ENCODE results near the gene CACNA2D4. TPM values are rescaled to one million over a fixed set of nuclear protein-coding genes. Genes with fewer than 3 reads are reported as not detected.

CACNA2D4 gene
- total RNA-seq, 4 donors from 2014 or later: 1.5 to 2.6 (median 2.0) TPM

DNA sequence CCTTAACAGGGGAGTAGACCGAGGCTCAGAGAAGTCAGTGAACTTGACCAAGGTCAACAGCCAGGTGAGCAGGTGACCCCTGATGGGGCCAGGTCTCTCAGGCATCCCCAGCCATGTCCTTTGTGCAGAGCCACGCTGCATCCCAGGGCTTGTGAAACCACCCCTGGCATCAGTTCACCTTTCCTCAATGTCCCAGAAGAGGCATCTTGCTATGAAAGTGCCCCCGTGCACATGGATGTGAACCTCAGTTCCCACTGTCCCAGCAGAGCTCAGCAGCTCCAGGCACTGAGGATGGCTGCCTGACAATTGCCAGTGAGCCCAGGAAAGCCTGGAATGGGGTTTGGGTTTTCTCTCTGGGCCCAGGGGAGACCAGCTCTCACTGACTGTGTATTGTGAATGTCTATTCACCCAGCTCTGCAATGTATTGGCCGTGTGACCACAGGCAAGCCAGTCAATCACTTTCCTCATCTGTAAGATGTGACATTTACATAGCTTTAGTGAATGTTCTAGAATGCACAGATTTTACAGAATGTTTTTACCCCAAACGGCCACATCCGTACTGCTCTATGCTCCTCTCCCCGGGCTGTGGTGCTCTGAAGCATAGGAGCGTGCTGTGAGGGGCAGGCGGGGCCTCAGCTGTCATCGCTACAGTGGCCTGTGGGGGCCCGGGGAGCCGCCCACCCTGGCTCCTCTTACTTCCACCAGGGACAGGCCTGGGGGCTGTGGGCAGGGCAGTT lies 4.9 kb downstream of the CACNA2D4 start:
- Histone ChIP-seq H3K9me3 (no peaks in the 10 kb centered on the region), H3K27ac (no peak overlapping the region), H3K4me1 (peaks cover 0 to 6% of the 10 kb centered on the region in 2 donors), H3K36me3 (no peaks in the 10 kb centered on the region), H3K4me3 (replicated peaks in 1 of 3) (no peak overlapping the region), H3K27me3 (no peaks in the 10 kb centered on the region)
- intact Hi-C loops (cut with DNase I): no loop called here
- WGBS, 2 donors: 72 to 73% methylated on average over 6 to 12 of the region's 12 CpGs
- no peak for DNase-seq
- TF ChIP-seq POLR2A (IDR thresholded peaks at IDR 0.05): no peak
- TF ChIP-seq CTCF (IDR thresholded peaks at IDR 0.05): no peak

DNA sequence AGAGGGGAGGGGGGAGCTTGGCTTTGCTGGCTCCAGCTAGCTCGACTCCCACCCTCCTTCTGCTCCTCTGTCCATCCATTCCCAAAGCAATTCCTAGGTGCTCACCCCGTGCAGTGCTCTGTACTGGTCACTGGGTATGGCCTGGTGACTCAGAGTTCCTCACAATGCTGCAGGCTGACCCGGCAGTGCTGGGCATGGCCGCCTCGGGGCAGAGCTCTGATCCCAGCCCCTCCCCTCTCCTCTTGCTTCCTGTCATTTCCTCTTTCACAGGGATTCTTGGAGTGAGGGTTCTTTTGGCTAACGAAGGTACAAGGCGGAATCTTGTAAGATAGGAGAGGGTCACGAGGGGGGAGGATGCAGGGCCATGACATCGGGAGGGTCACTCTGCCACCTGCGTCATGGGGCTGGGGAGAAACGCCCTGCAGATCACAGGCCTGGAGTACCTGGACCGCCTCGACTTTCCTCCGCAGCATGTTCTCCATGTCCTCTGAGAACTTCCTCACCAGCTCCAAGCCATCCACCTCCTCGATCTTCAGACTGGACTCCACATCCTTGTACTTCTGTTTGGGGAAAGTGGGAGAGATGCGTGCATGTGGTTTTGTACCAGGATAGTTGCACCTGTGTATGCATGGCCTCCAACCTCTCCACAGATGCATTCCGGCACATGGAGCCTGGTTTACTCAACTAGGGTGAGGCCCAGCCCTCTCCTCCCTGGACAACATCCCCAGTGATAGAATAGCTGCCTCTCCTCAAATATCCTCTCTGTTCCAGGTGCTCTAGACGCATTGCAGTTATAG lies 5.7 kb downstream of the CACNA2D4 start:
- Histone ChIP-seq H3K27ac (no peak overlapping the region), H3K36me3 (no peaks in the 10 kb centered on the region), H3K9me3 (no peaks in the 10 kb centered on the region), H3K4me3 (replicated peaks in 1 of 3) (no peak overlapping the region), H3K4me1 (peaks cover 0 to 11% of the 10 kb centered on the region in 2 donors), H3K27me3 (no peaks in the 10 kb centered on the region)
- 82 to 88% methylated on average over 12 to 18 of the region's 18 CpGs for WGBS, 2 donors
- intact Hi-C loops (cut with DNase I): no loop called here
- TF ChIP-seq POLR2A (IDR thresholded peaks at IDR 0.05) (no peak), CTCF (IDR thresholded peaks at IDR 0.05) (no peak)
- no peak for DNase-seq

DNA sequence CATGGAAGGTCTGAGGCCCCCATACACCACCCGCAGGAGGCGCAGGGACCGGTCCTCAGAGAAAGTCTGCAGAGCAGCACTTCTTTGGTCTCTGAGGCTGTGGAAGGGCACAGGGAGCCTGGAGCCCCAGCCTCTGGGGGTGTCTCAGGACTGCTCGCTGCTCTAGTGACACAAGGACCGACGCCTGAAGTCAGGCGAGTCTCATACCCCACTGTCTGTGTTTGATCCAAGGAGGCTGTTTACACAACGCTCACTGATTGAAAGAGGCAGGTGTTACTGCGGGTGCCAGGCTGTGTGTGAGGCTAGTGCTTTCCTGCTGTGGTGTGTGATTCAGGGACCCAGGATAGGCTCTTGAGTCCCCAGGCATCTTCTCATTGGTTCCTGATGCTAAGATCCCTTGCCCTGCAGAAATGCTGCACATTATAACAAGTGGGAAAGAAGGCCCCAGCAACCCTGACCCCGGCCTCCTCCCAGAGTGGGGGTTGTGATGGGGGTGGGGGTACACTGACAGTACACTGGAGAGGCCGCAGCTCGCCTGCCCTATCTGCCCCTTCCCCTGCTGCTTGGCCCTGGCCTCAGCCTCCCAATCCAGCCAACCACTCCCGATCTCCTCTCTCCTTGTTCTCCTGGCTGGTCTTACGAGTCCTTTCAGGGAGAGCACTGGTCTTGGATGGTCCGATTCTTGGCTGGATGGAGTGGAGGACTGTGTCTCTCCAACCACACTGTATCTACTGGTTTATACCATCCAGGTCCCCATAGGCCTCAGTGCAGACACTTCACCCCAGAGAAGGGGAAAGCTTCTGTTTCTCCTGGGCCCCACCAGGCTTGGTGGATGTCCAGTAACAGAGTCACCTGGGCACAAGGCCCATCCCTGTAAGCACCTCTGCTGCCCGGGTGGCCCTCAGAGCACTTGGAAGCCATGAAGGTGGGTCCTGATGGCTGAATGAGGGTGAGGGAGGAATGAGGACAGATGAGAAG lies 6.6 kb downstream of the CACNA2D4 start:
- intact Hi-C loops (cut with DNase I): no loop called here

GRCh38 chr12:1910468-1910867 lies 8.0 kb downstream of the CACNA2D4 start:
- TF ChIP-seq POLR2A (IDR thresholded peaks at IDR 0.05) (no peak), CTCF (IDR thresholded peaks at IDR 0.05) (no peak)
- intact Hi-C loops (cut with DNase I): no loop called here
- Histone ChIP-seq H3K9me3 (no peaks in the 10 kb centered on the region), H3K27ac (no peak overlapping the region), H3K36me3 (no peaks in the 10 kb centered on the region), H3K4me3 (replicated peaks in 1 of 3) (no peak overlapping the region), H3K4me1 (peaks cover 0 to 6% of the 10 kb centered on the region in 2 donors), H3K27me3 (no peaks in the 10 kb centered on the region)
- DNase-seq: no peak
- WGBS, 2 donors: 94 to 96% methylated on average over 3 of the region's 3 CpGs

More for the DNA sequence above, 6.6 kb downstream of the CACNA2D4 start:
- TF ChIP-seq CTCF (IDR thresholded peaks at IDR 0.05) (no peak), POLR2A (IDR thresholded peaks at IDR 0.05) (no peak)
- no peak for DNase-seq
- 82 to 95% methylated on average over 13 to 16 of the region's 16 CpGs for WGBS, 2 donors
- Histone ChIP-seq H3K9me3 (no peaks in the 10 kb centered on the region), H3K27ac (no peak overlapping the region), H3K4me1 (peaks cover 0 to 11% of the 10 kb centered on the region in 2 donors), H3K4me3 (replicated peaks in 1 of 3) (no peak overlapping the region), H3K27me3 (no peaks in the 10 kb centered on the region), H3K36me3 (no peaks in the 10 kb centered on the region)

All from thyroid gland (tissue), 4 donors.